Immature natural killer cell (primary cell): ENCODE results near the gene PELI1. TPM values are rescaled to one million over a fixed set of nuclear protein-coding genes. Genes with fewer than 3 reads are reported as not detected.

Experiments
- DNase-seq, 3 donors: peaks; one replicate each; pipeline ENCODE4 v3.0.0; 2022; ENCODE audit warnings: mixed read lengths in 1 of 3
- H3K27ac Mint-ChIP-seq, 6 donors: one replicate each; pipeline ENCODE4 v1.8.0; 2020; ENCODE audit warnings: mixed read lengths in 6 of 6, mild to moderate bottlenecking in 5 of 6, inconsistent platforms in 4 of 6, moderate library complexity in 3 of 6
- H3K27me3 Mint-ChIP-seq, 3 donors: one replicate each; pipeline ENCODE4 v1.8.0; 2020 to 2021; ENCODE audit warnings: low read depth in 3 of 3, mild to moderate bottlenecking in 3 of 3, mixed read lengths in 3 of 3, moderate library complexity in 3 of 3, inconsistent platforms in 1 of 3
- H3K36me3 Mint-ChIP-seq, 3 donors: one replicate each; pipeline ENCODE4 v1.8.0; 2020; ENCODE audit warnings: mixed read lengths in 3 of 3, inconsistent platforms in 2 of 3, mild to moderate bottlenecking in 2 of 3
- H3K4me1 Mint-ChIP-seq, 2 donors: one replicate each; pipeline ENCODE4 v1.8.0; 2020; ENCODE audit warnings: inconsistent platforms in 2 of 2, mild to moderate bottlenecking in 2 of 2, mixed read lengths in 2 of 2, moderate library complexity in 1 of 2
- H3K4me3 Mint-ChIP-seq, 5 donors: one replicate each; pipeline ENCODE4 v1.8.0; 2020; ENCODE audit warnings: mild to moderate bottlenecking in 5 of 5, mixed read lengths in 5 of 5, inconsistent platforms in 3 of 5, moderate library complexity in 3 of 5
- H3K9me3 Mint-ChIP-seq, 6 donors: one replicate each; pipeline ENCODE4 v1.8.0; 2020; ENCODE audit warnings: mild to moderate bottlenecking in 6 of 6, mixed read lengths in 6 of 6, inconsistent platforms in 4 of 6, moderate library complexity in 3 of 6
- polyA plus RNA-seq, 3 donors: library from polyadenylated mRNA; unstranded; fragments of 300-500 nt; fragmentation: Illumina TruSeq; gene quantifications; one replicate each; pipeline ENCODE4 v1.2.3, GENCODE V29; 2021

The PELI1 gene
- polyA plus RNA-seq, 3 donors from 2014 or later = 2.7 to 4.8 (median 4.1) TPM

DNA sequence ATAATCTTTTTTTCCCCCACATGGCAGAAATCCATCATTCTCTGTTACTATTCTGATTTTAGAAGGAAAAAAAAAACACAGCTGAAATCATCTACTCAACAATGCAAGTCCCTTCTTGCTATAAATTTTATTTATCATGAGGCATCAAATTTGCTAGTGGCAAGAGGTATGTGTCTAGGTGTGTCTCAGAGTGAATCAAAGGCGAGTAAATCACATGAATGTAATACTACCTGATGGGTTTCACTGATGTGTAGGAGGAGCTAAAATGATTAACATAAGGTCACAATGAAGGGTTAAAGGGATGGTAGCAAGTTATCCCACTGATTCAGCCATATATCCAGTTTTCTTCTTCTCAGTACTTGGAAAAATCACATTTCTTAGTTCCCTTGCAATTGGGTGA is 24.5 kb upstream of the PELI1 start:
- H3K4me1 Mint-ChIP-seq = no peaks in the 10 kb centered on the region
- H3K9me3 Mint-ChIP-seq = no peaks in the 10 kb centered on the region
- no peak for DNase-seq
- no peaks in the 10 kb centered on the region for H3K36me3 Mint-ChIP-seq
- H3K4me3 Mint-ChIP-seq = no peak overlapping the region
- H3K27me3 Mint-ChIP-seq = peaks cover 0 to 3% (median 1%) of the 10 kb centered on the region in 3 donors
- H3K27ac Mint-ChIP-seq = no peak overlapping the region

- H3K36me3 Mint-ChIP-seq = no peaks in the 10 kb centered on the region
- H3K9me3 Mint-ChIP-seq = no peaks in the 10 kb centered on the region
- peaks cover 0 to 3% (median 1%) of the 10 kb centered on the region in 3 donors for H3K27me3 Mint-ChIP-seq
- no peak for DNase-seq
- no peaks in the 10 kb centered on the region for H3K4me1 Mint-ChIP-seq
- H3K27ac Mint-ChIP-seq = no peak overlapping the region
- no peak overlapping the region for H3K4me3 Mint-ChIP-seq
These were observed 24.0 kb upstream of the PELI1 start for GRCh38 chr2:64168201-64168600.

DNA sequence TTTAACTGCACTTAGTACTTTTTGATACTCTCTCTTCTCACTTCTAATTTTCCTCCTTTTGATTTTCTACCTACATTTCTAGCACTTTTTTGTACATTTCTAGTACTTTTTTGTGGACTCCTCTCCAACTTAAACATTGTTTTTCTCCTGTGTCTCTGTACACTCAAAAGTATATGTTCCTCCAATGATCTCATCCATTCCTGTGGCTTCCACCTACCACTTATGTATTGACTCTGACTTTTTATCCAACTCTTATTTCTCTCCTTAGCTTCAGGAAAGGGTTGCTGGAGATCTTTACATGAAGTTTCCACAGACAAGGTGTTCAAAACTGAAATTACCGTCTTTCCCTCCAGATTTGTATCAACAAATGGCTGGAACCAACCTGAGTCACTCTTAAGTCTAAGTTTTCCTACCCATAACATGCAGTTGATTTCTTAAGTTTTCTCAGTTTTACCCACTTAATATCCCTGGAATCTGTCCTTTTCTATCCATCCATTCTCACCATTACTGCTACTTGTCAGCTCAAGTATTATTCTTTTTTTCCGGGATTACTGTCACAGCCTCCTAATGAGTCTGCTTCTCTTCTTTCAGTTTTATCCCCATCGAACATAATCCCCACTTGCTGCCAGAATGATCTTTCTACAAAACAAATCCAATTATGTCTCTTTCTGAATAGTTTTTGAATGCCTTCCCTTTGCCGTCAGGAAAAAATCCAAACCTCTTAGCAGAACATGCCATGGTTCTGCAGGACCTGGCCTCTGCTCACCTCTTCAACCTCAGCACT is 22.6 kb upstream of the PELI1 start:
- Mint-ChIP-seq H3K4me3 (no peak overlapping the region), H3K4me1 (no peaks in the 10 kb centered on the region), H3K9me3 (no peaks in the 10 kb centered on the region), H3K27ac (no peak overlapping the region), H3K36me3 (no peaks in the 10 kb centered on the region), H3K27me3 (peaks cover 0 to 3% (median 1%) of the 10 kb centered on the region in 3 donors)
- DNase-seq = no peak

- DNase-seq = no peak
- no peaks in the 10 kb centered on the region for H3K4me1 Mint-ChIP-seq
- H3K36me3 Mint-ChIP-seq = no peaks in the 10 kb centered on the region
These were observed 22.0 kb upstream of the PELI1 start for GRCh38 chr2:64166212-64166611.

GRCh38 chr2:64165706-64166105 is 21.5 kb upstream of the PELI1 start:
- Mint-ChIP-seq H3K27ac (no peak overlapping the region), H3K4me1 (no peaks in the 10 kb centered on the region), H3K9me3 (no peaks in the 10 kb centered on the region), H3K27me3 (peaks cover 0 to 3% (median 1%) of the 10 kb centered on the region in 3 donors), H3K4me3 (no peak overlapping the region), H3K36me3 (no peaks in the 10 kb centered on the region)
- no peak for DNase-seq

More at GRCh38 chr2:64166212-64166611, 22.0 kb upstream of the PELI1 start:
- no peak overlapping the region for H3K27ac Mint-ChIP-seq
- H3K9me3 Mint-ChIP-seq = no peaks in the 10 kb centered on the region
- no peak overlapping the region for H3K4me3 Mint-ChIP-seq
- H3K27me3 Mint-ChIP-seq = peaks cover 0 to 3% (median 1%) of the 10 kb centered on the region in 3 donors

GRCh38 chr2:64164629-64165028 is 20.4 kb upstream of the PELI1 start:
- Mint-ChIP-seq H3K4me3 (no peak overlapping the region), H3K4me1 (no peaks in the 10 kb centered on the region), H3K36me3 (no peaks in the 10 kb centered on the region), H3K27ac (no peak overlapping the region), H3K27me3 (peaks cover 0 to 1% (median 0%) of the 10 kb centered on the region in 3 donors), H3K9me3 (no peaks in the 10 kb centered on the region)
- DNase-seq = no peak

- no peak overlapping the region for H3K4me3 Mint-ChIP-seq
- no peaks in the 10 kb centered on the region for H3K27me3 Mint-ChIP-seq
- H3K27ac Mint-ChIP-seq = no peak overlapping the region
- H3K9me3 Mint-ChIP-seq = no peaks in the 10 kb centered on the region
- no peaks in the 10 kb centered on the region for H3K4me1 Mint-ChIP-seq
- no peaks in the 10 kb centered on the region for H3K36me3 Mint-ChIP-seq
- no peak for DNase-seq
These were observed 18.3 kb upstream of the PELI1 start for GRCh38 chr2:64162516-64162915.

GRCh38 chr2:64157792-64158191 is 13.6 kb upstream of the PELI1 start:
- DNase-seq = no peak
- Mint-ChIP-seq H3K36me3 (no peaks in the 10 kb centered on the region), H3K4me1 (no peaks in the 10 kb centered on the region), H3K4me3 (no peak overlapping the region), H3K27ac (no peak overlapping the region), H3K9me3 (no peaks in the 10 kb centered on the region), H3K27me3 (peaks cover 3 to 6% (median 4%) of the 10 kb centered on the region in 3 donors)

GRCh38 chr2:64153811-64154210 is 9.6 kb upstream of the PELI1 start:
- Mint-ChIP-seq H3K9me3 (no peaks in the 10 kb centered on the region), H3K4me1 (no peaks in the 10 kb centered on the region), H3K4me3 (no peak overlapping the region), H3K27me3 (peaks cover 3 to 6% (median 4%) of the 10 kb centered on the region in 3 donors), H3K36me3 (no peaks in the 10 kb centered on the region), H3K27ac (no peak overlapping the region)
- no peak for DNase-seq

- no peak overlapping the region for H3K27ac Mint-ChIP-seq
These were observed 7.3 kb upstream of the PELI1 start for GRCh38 chr2:64151476-64151875.

DNA sequence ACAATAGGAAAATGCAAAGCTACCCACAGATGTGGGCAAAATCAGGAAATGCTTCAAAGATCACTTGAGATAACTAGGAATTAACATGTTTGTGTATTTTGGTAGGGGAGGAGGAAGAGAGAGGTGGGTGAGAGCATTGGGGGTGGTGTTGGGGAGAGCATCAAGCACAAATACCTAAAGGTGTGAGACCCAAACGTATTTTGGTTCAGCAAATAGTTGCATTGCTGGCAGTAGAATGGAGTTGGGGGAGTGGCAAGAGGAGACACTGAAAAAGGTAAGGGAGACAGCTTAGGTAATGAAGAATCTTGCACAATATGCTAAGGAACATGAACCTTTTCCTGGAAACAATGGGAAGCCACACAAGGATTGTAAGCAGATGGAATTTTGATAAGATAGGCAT is 1.5 kb upstream of the PELI1 start:
- Mint-ChIP-seq H3K4me3 (no peak overlapping the region), H3K27me3 (peaks cover 0 to 8% (median 2%) of the 10 kb centered on the region in 3 donors), H3K27ac (no peak overlapping the region), H3K4me1 (peaks cover 19 to 29% of the 10 kb centered on the region in 2 donors), H3K9me3 (no peaks in the 10 kb centered on the region), H3K36me3 (no peaks in the 10 kb centered on the region)
- no peak for DNase-seq

More at GRCh38 chr2:64151476-64151875, 7.3 kb upstream of the PELI1 start:
- no peak overlapping the region for H3K4me3 Mint-ChIP-seq
- H3K27me3 Mint-ChIP-seq = peaks cover under 1 to 6% (median 4%) of the 10 kb centered on the region in 3 donors
- H3K9me3 Mint-ChIP-seq = no peaks in the 10 kb centered on the region
- no peaks in the 10 kb centered on the region for H3K4me1 Mint-ChIP-seq
- H3K36me3 Mint-ChIP-seq = no peaks in the 10 kb centered on the region
- DNase-seq = no peak

GRCh38 chr2:64145119-64145518 is 899 bp upstream of the PELI1 start:
- peaks cover 0 to 9% (median 2%) of the 10 kb centered on the region in 3 donors for H3K27me3 Mint-ChIP-seq
- no peaks in the 10 kb centered on the region for H3K36me3 Mint-ChIP-seq
- no peak overlapping the region for H3K27ac Mint-ChIP-seq
- H3K4me3 Mint-ChIP-seq = peak overlapping the region in 2 of 5 donors; percentile 86
- H3K9me3 Mint-ChIP-seq = no peaks in the 10 kb centered on the region
- H3K4me1 Mint-ChIP-seq = peaks cover 19 to 29% of the 10 kb centered on the region in 2 donors
- DNase-seq = no peak

- no peaks in the 10 kb centered on the region for H3K36me3 Mint-ChIP-seq
- DNase-seq = peak; percentile 14 to 58 (median 57)
- peak overlapping the region; percentile 93 to 99 (median 96) for H3K4me3 Mint-ChIP-seq
- H3K9me3 Mint-ChIP-seq = no peaks in the 10 kb centered on the region
- H3K27ac Mint-ChIP-seq = peak overlapping the region; percentile 86 to 93 (median 90)
- peaks cover 0 to 9% (median 2%) of the 10 kb centered on the region in 3 donors for H3K27me3 Mint-ChIP-seq
- H3K4me1 Mint-ChIP-seq = peaks cover 19 to 29% of the 10 kb centered on the region in 2 donors
These were observed 807 bp downstream of the PELI1 start for GRCh38 chr2:64143169-64144056.

- Mint-ChIP-seq H3K36me3 (no peaks in the 10 kb centered on the region), H3K4me1 (peaks cover 19 to 29% of the 10 kb centered on the region in 2 donors), H3K27me3 (peaks cover 0 to 9% (median 2%) of the 10 kb centered on the region in 3 donors), H3K9me3 (no peaks in the 10 kb centered on the region), H3K4me3 (peak overlapping the region; percentile 93 to 99 (median 96)), H3K27ac (peak overlapping the region; percentile 86 to 93 (median 90))
- DNase-seq = peak in 1 of 3 donors; percentile 13
These were observed 1.5 kb downstream of the PELI1 start for GRCh38 chr2:64142741-64143168.
